CD14-positive monocyte (primary cell): ENCODE results near the gene TLR10. TPM values are rescaled to one million over a fixed set of nuclear protein-coding genes. Genes with fewer than 3 reads are reported as not detected.

Experiments used
- DNase-seq, 3 donors: peaks; one replicate each; pipeline ENCODE4 v3.0.0-alpha.2; 2011 to 2022
- H2AFZ ChIP-seq: 2 replicates; pipeline ENCODE4 v1.6.0; 2012; ENCODE audit warnings: mild to moderate bottlenecking, low read depth, low read length, inconsistent platforms; ENCODE audit not compliant: insufficient read depth, poor library complexity, severe bottlenecking
- H3K27ac ChIP-seq, 2 donors: 1 replicate in 1 of 2; 2 replicates in 1 of 2; pipeline ENCODE4 v1.5.1; 2012 to 2013; ENCODE audit warnings: low read length in 2 of 2, control low read depth in 1 of 2, inconsistent platforms in 1 of 2, low read depth in 1 of 2, mild to moderate bottlenecking in 1 of 2
- H3K27me3 ChIP-seq, 2 donors: one replicate each; pipeline versions ENCODE4 v1.6.0 to v1.6.1; 2011 to 2013; ENCODE audit warnings: low read length in 2 of 2; ENCODE audit not compliant: control insufficient read depth in 2 of 2, insufficient read depth in 2 of 2
- H3K36me3 ChIP-seq, 2 donors: replicated peaks in 1 of 2; 1 replicate in 1 of 2; 2 replicates in 1 of 2; pipeline versions ENCODE4 v1.5.1 to v1.6.1; 2012 to 2013; ENCODE audit warnings: low read length in 2 of 2, control low read depth in 1 of 2, inconsistent platforms in 1 of 2, mild to moderate bottlenecking in 1 of 2; ENCODE audit not compliant: insufficient read depth in 2 of 2, control insufficient read depth in 1 of 2
- H3K4me1 ChIP-seq, 2 donors: 1 replicate in 1 of 2; 2 replicates in 1 of 2; pipeline versions ENCODE4 v1.5.1 to v1.6.1; 2012 to 2013; ENCODE audit warnings: low read length in 2 of 2, control low read depth in 1 of 2, inconsistent platforms in 1 of 2, mild to moderate bottlenecking in 1 of 2, moderate library complexity in 1 of 2; ENCODE audit not compliant: insufficient read depth in 2 of 2, control insufficient read depth in 1 of 2
- H3K4me2 ChIP-seq: replicated peaks from 2 replicates; pipeline ENCODE3; 2012; ENCODE audit warnings: low read length, moderate library complexity, mild to moderate bottlenecking; ENCODE audit not compliant: poor library complexity, severe bottlenecking; ENCODE audit errors: extremely low read depth
- H3K4me3 ChIP-seq, 3 experiments: fragments of 200-600 bp in 1 of 3; sonication (generic) in 1 of 3; replicated peaks in 1 of 3; 1 replicate in 2 of 3; 2 replicates in 1 of 3; pipeline ENCODE4 v1.5.1; 2011 to 2013; ENCODE audit warnings: low read length in 3 of 3, mild to moderate bottlenecking in 3 of 3, control low read depth in 2 of 3, low read depth in 2 of 3, inconsistent platforms in 1 of 3, moderate library complexity in 1 of 3
- H3K79me2 ChIP-seq: 2 replicates; pipeline ENCODE4 v1.6.0; 2012; ENCODE audit warnings: mild to moderate bottlenecking, control low read depth, inconsistent platforms, low read length, moderate library complexity; ENCODE audit not compliant: insufficient read depth
- H3K9ac ChIP-seq: 2 replicates; pipeline ENCODE4 v1.6.0; 2017; ENCODE audit warnings: low read length, mild to moderate bottlenecking; ENCODE audit not compliant: insufficient read depth, poor library complexity, severe bottlenecking
- H3K9me3 ChIP-seq, 2 donors: replicated peaks in 1 of 2; 1 replicate in 1 of 2; 2 replicates in 1 of 2; pipeline versions ENCODE4 v1.5.1 to v1.6.1; 2012 to 2013; ENCODE audit warnings: low read length in 2 of 2, control low read depth in 1 of 2; ENCODE audit not compliant: control insufficient read depth in 1 of 2, insufficient read depth in 1 of 2
- H4K20me1 ChIP-seq: 2 replicates; pipeline ENCODE4 v1.6.0; 2012; ENCODE audit warnings: mild to moderate bottlenecking, low read length, control low read depth, moderate library complexity; ENCODE audit not compliant: insufficient read depth
- H3K27ac Mint-ChIP-seq, 7 donors: one replicate each; pipeline ENCODE4 v1.8.0; 2020; ENCODE audit warnings: mild to moderate bottlenecking in 7 of 7, mixed read lengths in 7 of 7, moderate library complexity in 6 of 7, inconsistent platforms in 2 of 7
- H3K27me3 Mint-ChIP-seq, 3 donors: one replicate each; pipeline ENCODE4 v1.8.0; 2021 to 2022; ENCODE audit warnings: low read depth in 3 of 3, mild to moderate bottlenecking in 3 of 3, mixed read lengths in 3 of 3, moderate library complexity in 3 of 3, inconsistent platforms in 1 of 3
- H3K36me3 Mint-ChIP-seq, 2 donors: one replicate each; pipeline ENCODE4 v1.8.0; 2020; ENCODE audit warnings: mixed read lengths in 2 of 2, inconsistent platforms in 1 of 2, mild to moderate bottlenecking in 1 of 2
- H3K4me1 Mint-ChIP-seq: one replicate; pipeline ENCODE4 v1.8.0; 2020; ENCODE audit warnings: mild to moderate bottlenecking, mixed read lengths
- H3K4me3 Mint-ChIP-seq, 2 donors: one replicate each; pipeline ENCODE4 v1.8.0; 2020; ENCODE audit warnings: mild to moderate bottlenecking in 2 of 2, mixed read lengths in 2 of 2, moderate library complexity in 1 of 2
- H3K9me3 Mint-ChIP-seq, 7 donors: one replicate each; pipeline ENCODE4 v1.8.0; 2020 to 2022; ENCODE audit warnings: mixed read lengths in 7 of 7, mild to moderate bottlenecking in 6 of 7, moderate library complexity in 6 of 7, inconsistent platforms in 2 of 7
- WGBS: methylation state at CpG from one replicate; pipeline ENCODE4 v1.1.5; 2013; ENCODE audit warnings: missing lambda C conversion rate; ENCODE audit not compliant: insufficient coverage; 5-methylcytosine and 5-hydroxymethylcytosine counted together
- intact Hi-C, 2 donors: fragments of 100-400 bp; cut with micrococcal nuclease; formaldehyde crosslinking; loops; one replicate each; pipeline versions ENCODE4 v1.15.0 to v1.15.1; 2023
- polyA plus RNA-seq, 3 donors: library from polyadenylated mRNA; depleted of rRNA in 1 of 3; unstranded in 2 of 3; stranded (reverse) in 1 of 3; fragments of 300-500 nt in 2 of 3; fragments of >200 nt in 1 of 3; fragmentation: Illumina TruSeq in 2 of 3; gene quantifications; 1 replicate in 2 of 3; 2 replicates in 1 of 3; pipeline ENCODE4 v1.2.3, GENCODE V29; 2012 to 2021
- small RNA-seq: library from RNA; depleted of rRNA; stranded (forward); fragments of <200 nt; gene quantifications from one replicate; pipeline ENCODE3, GENCODE V24; 2012; ENCODE audit warnings: low read depth; ENCODE audit not compliant: insufficient read length
- TF ChIP-seq, protein P1 (sequence below): fragments of 200-600 bp; IDR thresholded peaks from one replicate; pipeline ENCODE4 v1.8.0; 2022; ENCODE audit warnings: antibody characterized with exemption, mild to moderate bottlenecking

TLR10 gene
- polyA plus RNA-seq, 3 donors, result 1.1 to 1.2 (median 1.1) TPM

DNA sequence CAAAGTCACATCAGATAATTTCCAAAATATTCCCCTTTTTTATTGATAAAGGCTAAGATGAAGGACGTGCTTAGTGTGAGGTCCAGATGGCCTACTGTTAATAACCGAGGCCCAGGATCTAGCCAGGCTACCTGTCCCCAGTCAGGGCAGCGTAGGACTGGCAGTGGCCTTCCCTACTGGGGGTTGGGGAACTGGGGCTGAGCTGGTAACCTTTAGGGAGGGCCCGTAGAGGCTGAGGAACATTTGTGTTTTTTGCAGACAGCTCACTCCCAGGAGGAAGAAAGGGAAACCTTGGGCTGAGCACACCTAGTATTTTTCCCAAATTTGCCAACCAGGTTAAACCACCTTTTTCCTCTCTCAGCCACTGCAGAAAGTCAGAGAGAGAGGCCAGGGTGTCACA, 59.7 kb downstream of the TLR10 start:
- Histone ChIP-seq H4K20me1 (no peaks in the 10 kb centered on the region), H3K4me2 (no peak overlapping the region), H3K27me3 (no peaks in the 10 kb centered on the region), H3K4me1 (peaks cover 6 to 7% of the 10 kb centered on the region in 2 donors), H2AFZ (no peak overlapping the region), H3K9ac (no peak overlapping the region), H3K27ac (no peak overlapping the region), H3K4me3 (no peak overlapping the region), H3K36me3 (no peaks in the 10 kb centered on the region), H3K9me3 (no peaks in the 10 kb centered on the region), H3K79me2 (no peaks in the 10 kb centered on the region)
- no peak overlapping the region for H3K4me3 Mint-ChIP-seq
- intact Hi-C loops, result no loop called here
- no peaks in the 10 kb centered on the region for H3K36me3 Mint-ChIP-seq
- peaks cover 0 to 1% (median 0%) of the 10 kb centered on the region in 7 donors for H3K9me3 Mint-ChIP-seq
- peaks cover 10% of the 10 kb centered on the region for H3K4me1 Mint-ChIP-seq
- TF ChIP-seq, protein P1, sequence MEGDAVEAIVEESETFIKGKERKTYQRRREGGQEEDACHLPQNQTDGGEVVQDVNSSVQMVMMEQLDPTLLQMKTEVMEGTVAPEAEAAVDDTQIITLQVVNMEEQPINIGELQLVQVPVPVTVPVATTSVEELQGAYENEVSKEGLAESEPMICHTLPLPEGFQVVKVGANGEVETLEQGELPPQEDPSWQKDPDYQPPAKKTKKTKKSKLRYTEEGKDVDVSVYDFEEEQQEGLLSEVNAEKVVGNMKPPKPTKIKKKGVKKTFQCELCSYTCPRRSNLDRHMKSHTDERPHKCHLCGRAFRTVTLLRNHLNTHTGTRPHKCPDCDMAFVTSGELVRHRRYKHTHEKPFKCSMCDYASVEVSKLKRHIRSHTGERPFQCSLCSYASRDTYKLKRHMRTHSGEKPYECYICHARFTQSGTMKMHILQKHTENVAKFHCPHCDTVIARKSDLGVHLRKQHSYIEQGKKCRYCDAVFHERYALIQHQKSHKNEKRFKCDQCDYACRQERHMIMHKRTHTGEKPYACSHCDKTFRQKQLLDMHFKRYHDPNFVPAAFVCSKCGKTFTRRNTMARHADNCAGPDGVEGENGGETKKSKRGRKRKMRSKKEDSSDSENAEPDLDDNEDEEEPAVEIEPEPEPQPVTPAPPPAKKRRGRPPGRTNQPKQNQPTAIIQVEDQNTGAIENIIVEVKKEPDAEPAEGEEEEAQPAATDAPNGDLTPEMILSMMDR, result no peak
- H3K27ac Mint-ChIP-seq, result no peak overlapping the region
- WGBS, result 83% methylated on average over 1 of the region's 4 CpGs
- no peak for DNase-seq
- H3K27me3 Mint-ChIP-seq, result peaks cover 0 to 3% (median 0%) of the 10 kb centered on the region in 3 donors

Small RNA genes lying within 50 kb of the gene (small RNA-seq; reads per million reads assigned to genes)
- gene RNA5SP158, result not detected

Other genes with a start within 250 kb of the TLR10 start
- gene KLF3, start 118.8 kb downstream of the TLR10 start, polyA plus RNA-seq, result 10 to 100 TPM; 46.3 to 95.7 (median 53.9) TPM
- gene TLR1, start 21.8 kb upstream of the TLR10 start, polyA plus RNA-seq, result 100 to 1,000 TPM in 1 of 3 donors, 10 to 100 TPM in 2; 49.8 to 117 (median 62.2) TPM
- gene TLR6, start 73.8 kb upstream of the TLR10 start, polyA plus RNA-seq, result 10 to 100 TPM in 2 of 3 donors, 1 to 10 TPM in 1; 7.7 to 12.7 (median 11.5) TPM
- gene FAM114A1, start 84.8 kb upstream of the TLR10 start, polyA plus RNA-seq, result 10 to 100 TPM in 1 of 3 donors, 1 to 10 TPM in 2; 3.2 to 12.0 (median 4.1) TPM
- gene TMEM156, start 249.4 kb upstream of the TLR10 start, polyA plus RNA-seq, result 1 to 10 TPM in 1 of 3 donors, under 1 TPM in 2; 0.31 to 1.1 (median 0.43) TPM